Naive thymus-derived CD4-positive, alpha-beta T cell (primary cell): ENCODE data around the gene MYL11. TPM values are rescaled to one million over a fixed set of nuclear protein-coding genes. Genes with fewer than 3 reads are reported as not detected.
"Not testable (repeated sequence)": the region's sequence is repeated elsewhere in the genome, so short reads cannot be mapped to it uniquely, and the experiment has no call there.

Experiments used
- ATAC-seq: fragments of 150-1000 bp; cut with Tn5 transposase; 2 replicates; pipeline ENCODE4 v1.10.0; 2021; ENCODE audit warnings: mild to moderate bottlenecking, moderate library complexity
- CTCF ChIA-PET: fragments of 350-600 bp; sonication (Branson Sonifier 250); formaldehyde crosslinking; loops from one replicate; lab custom pipeline; 2021; ENCODE audit warnings: antibody characterized with exemption; lab: Charles Lee
- POLR2A ChIA-PET: fragments of 350-600 bp; sonication (Branson Sonifier 250); formaldehyde crosslinking; loops from one replicate; lab custom pipeline; 2021; ENCODE audit warnings: antibody characterized with exemption, inconsistent platforms; lab: Charles Lee
- DNase-seq, 9 donors: peaks; one replicate each; pipeline versions ENCODE4 v3.0.0 to v3.0.0-alpha.2; 2020 to 2022; ENCODE audit warnings: mixed read lengths in 1 of 9
- H3K27ac ChIP-seq: one replicate; pipeline ENCODE4 v1.7.0; 2013; ENCODE audit warnings: mild to moderate bottlenecking, low read depth, low read length, moderate library complexity
- H3K27me3 ChIP-seq, 2 donors: one replicate each; pipeline ENCODE4 v1.7.0; 2013; ENCODE audit warnings: low read length in 2 of 2, mild to moderate bottlenecking in 2 of 2, moderate library complexity in 2 of 2; ENCODE audit not compliant: control insufficient read depth in 2 of 2, insufficient read depth in 2 of 2
- H3K36me3 ChIP-seq, 3 experiments: 1 replicate in 2 of 3; 2 replicates in 1 of 3; pipeline ENCODE4 v1.7.0; 2013; ENCODE audit warnings: low read length in 3 of 3, mild to moderate bottlenecking in 3 of 3, moderate library complexity in 1 of 3; ENCODE audit not compliant: insufficient read depth in 3 of 3, control insufficient read depth in 2 of 3
- H3K4me1 ChIP-seq, 2 donors: one replicate each; pipeline ENCODE4 v1.7.0; 2013; ENCODE audit warnings: low read length in 2 of 2, mild to moderate bottlenecking in 2 of 2, moderate library complexity in 1 of 2; ENCODE audit not compliant: control insufficient read depth in 2 of 2, insufficient read depth in 2 of 2
- H3K4me3 ChIP-seq: 2 replicates; pipeline ENCODE4 v1.7.0; 2013; ENCODE audit warnings: mild to moderate bottlenecking, low read length
- H3K9me3 ChIP-seq, 3 experiments: 1 replicate in 2 of 3; 2 replicates in 1 of 3; pipeline ENCODE4 v1.7.0; 2013; ENCODE audit warnings: low read length in 3 of 3; ENCODE audit not compliant: control insufficient read depth in 2 of 3
- H3K27ac Mint-ChIP-seq, 9 donors: one replicate each; pipeline ENCODE4 v1.8.0; 2020 to 2022; ENCODE audit warnings: mixed read lengths in 9 of 9, mild to moderate bottlenecking in 8 of 9, moderate library complexity in 5 of 9, inconsistent platforms in 2 of 9
- H3K27me3 Mint-ChIP-seq, 5 donors: one replicate each; pipeline ENCODE4 v1.8.0; 2021 to 2022; ENCODE audit warnings: mixed read lengths in 5 of 5, mild to moderate bottlenecking in 1 of 5
- H3K36me3 Mint-ChIP-seq, 5 donors: one replicate each; pipeline ENCODE4 v1.8.0; 2020 to 2022; ENCODE audit warnings: mixed read lengths in 5 of 5, mild to moderate bottlenecking in 3 of 5, inconsistent platforms in 1 of 5
- H3K4me1 Mint-ChIP-seq, 7 donors: one replicate each; pipeline ENCODE4 v1.8.0; 2020 to 2022; ENCODE audit warnings: mixed read lengths in 7 of 7, mild to moderate bottlenecking in 3 of 7, inconsistent platforms in 1 of 7
- H3K4me3 Mint-ChIP-seq, 10 donors: one replicate each; pipeline ENCODE4 v1.8.0; 2020 to 2022; ENCODE audit warnings: mild to moderate bottlenecking in 10 of 10, mixed read lengths in 10 of 10, moderate library complexity in 6 of 10, inconsistent platforms in 2 of 10
- H3K9me3 Mint-ChIP-seq, 11 donors: one replicate each; pipeline ENCODE4 v1.8.0; 2020 to 2022; ENCODE audit warnings: mixed read lengths in 11 of 11, mild to moderate bottlenecking in 4 of 11, inconsistent platforms in 1 of 11, moderate library complexity in 1 of 11
- intact Hi-C, 2 donors: fragments of 100-400 bp; cut with micrococcal nuclease; formaldehyde crosslinking; loops; one replicate each; pipeline ENCODE4 v1.15.1; 2023
- polyA plus RNA-seq, 2 donors: library from polyadenylated mRNA; unstranded; fragments of 300-500 nt; fragmentation: Illumina TruSeq; gene quantifications; one replicate each; pipeline ENCODE4 v1.2.3, GENCODE V29; 2021
- total RNA-seq, 6 experiments: library from RNA in 5 of 6; stranded (reverse) in 5 of 6; gene quantifications; 1 replicate in 5 of 6; 2 replicates in 1 of 6; pipeline ENCODE4 v1.2.3 and lab custom pipeline; 2021 to 2026

The MYL11 gene
- total and polyA plus RNA-seq, 7 experiments from 2014 or later: 0.87 to 2.0 (median 1.6) TPM; not detected in 4

- peak overlapping the region in 1 of 10 donors; percentile 18 for H3K4me3 Mint-ChIP-seq
- H3K27me3 ChIP-seq, H3K27ac Mint-ChIP-seq, H3K4me3 ChIP-seq, H3K36me3 ChIP-seq, H3K27ac ChIP-seq, POLR2A ChIA-PET, CTCF ChIA-PET, ATAC-seq, H3K27me3 Mint-ChIP-seq, H3K9me3 Mint-ChIP-seq, H3K4me1 ChIP-seq, H3K9me3 ChIP-seq, DNase-seq, H3K36me3 Mint-ChIP-seq: not testable (repeated sequence)
- intact Hi-C loops: loop anchor here in 1 of 2 donors (10.0 kb wide), 1 partner anchor 244 kb away; the partner anchor contains the start of genes TBX6 and YPEL3
- peaks cover 4 to 20% (median 15%) of the 10 kb centered on the region in 7 donors for H3K4me1 Mint-ChIP-seq
Observed at GRCh38 chr16:30338715-30339114, 35.9 kb upstream of the MYL11 start.

DNA sequence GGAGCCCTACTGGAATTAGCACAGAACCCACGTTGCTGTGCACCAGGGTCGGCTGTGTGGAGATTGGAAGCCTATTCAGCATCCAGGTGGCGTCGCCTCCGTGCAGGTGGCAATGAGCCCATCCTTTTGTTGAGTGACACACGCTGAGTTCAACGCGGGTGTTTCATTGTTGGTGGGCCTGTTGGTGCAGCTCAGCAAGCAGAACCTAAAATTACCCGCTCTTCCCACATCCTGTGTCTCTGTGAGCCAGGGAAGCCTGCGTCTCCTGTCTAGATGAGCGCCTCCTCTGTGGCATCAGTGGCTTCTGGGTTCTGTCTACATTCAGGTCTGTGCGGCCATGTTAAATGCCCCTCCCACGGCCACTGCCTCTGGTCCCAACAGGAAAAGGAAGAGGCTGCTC, 34.0 kb upstream of the MYL11 start:
- no peaks in the 10 kb centered on the region for H3K27me3 Mint-ChIP-seq
- POLR2A ChIA-PET: no interaction called here
- Histone ChIP-seq H3K9me3 (no peaks in the 10 kb centered on the region), H3K27me3 (no peaks in the 10 kb centered on the region), H3K4me3 (no peak overlapping the region), H3K36me3 (no peaks in the 10 kb centered on the region), H3K27ac (no peak overlapping the region), H3K4me1 (peaks cover 4 to 6% of the 10 kb centered on the region in 2 donors)
- peak overlapping the region in 5 of 9 donors; percentile 6 to 74 (median 38) for H3K27ac Mint-ChIP-seq
- H3K4me3 Mint-ChIP-seq: peak overlapping the region in 7 of 10 donors; percentile 3 to 66 (median 31)
- no peaks in the 10 kb centered on the region for H3K36me3 Mint-ChIP-seq
- no peaks in the 10 kb centered on the region for H3K9me3 Mint-ChIP-seq
- DNase-seq (peak in 2 of 9 donors; percentile 15 to 33), ATAC-seq (no peak)
- intact Hi-C loops: no loop called here
- CTCF ChIA-PET: interaction anchor here (0.6 kb wide), 1 partner anchor 301 kb away, joined by 4 read pairs; no protein-coding TSS in a partner anchor
- H3K4me1 Mint-ChIP-seq: peaks cover 4 to 16% (median 11%) of the 10 kb centered on the region in 7 donors

DNA sequence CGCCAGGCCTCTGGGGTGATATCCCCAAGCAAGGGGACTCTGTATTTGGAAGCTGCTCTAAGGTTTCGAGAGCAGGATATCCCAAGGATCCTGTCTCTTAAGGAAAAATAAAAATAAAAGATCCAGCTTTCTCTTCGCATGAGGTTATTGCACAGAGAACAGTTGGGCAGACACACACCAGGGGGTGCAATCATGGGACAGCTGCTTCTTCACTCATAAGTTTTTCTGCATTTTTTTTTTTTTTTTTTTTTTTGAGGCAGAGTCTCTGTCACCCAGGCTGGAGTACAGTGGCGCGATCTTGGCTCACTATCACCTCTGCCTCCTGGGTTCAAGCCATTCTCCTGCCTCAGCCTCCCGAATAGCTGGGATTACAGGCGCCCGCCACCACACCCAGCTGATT, 32.6 kb upstream of the MYL11 start:
- CTCF ChIA-PET: interaction anchor here (1.5 kb wide), 1 partner anchor 68 kb away, joined by 3 read pairs; no protein-coding TSS in a partner anchor
- H3K4me3 Mint-ChIP-seq, H3K4me3 ChIP-seq, H3K27me3 Mint-ChIP-seq, POLR2A ChIA-PET, H3K9me3 ChIP-seq, ATAC-seq, H3K9me3 Mint-ChIP-seq, H3K27ac ChIP-seq, H3K36me3 Mint-ChIP-seq, DNase-seq, intact Hi-C loops, H3K27me3 ChIP-seq, H3K27ac Mint-ChIP-seq, H3K4me1 ChIP-seq, H3K36me3 ChIP-seq: not testable (repeated sequence)
- H3K4me1 Mint-ChIP-seq: peaks cover 0 to 10% (median 5%) of the 10 kb centered on the region in 7 donors

DNA sequence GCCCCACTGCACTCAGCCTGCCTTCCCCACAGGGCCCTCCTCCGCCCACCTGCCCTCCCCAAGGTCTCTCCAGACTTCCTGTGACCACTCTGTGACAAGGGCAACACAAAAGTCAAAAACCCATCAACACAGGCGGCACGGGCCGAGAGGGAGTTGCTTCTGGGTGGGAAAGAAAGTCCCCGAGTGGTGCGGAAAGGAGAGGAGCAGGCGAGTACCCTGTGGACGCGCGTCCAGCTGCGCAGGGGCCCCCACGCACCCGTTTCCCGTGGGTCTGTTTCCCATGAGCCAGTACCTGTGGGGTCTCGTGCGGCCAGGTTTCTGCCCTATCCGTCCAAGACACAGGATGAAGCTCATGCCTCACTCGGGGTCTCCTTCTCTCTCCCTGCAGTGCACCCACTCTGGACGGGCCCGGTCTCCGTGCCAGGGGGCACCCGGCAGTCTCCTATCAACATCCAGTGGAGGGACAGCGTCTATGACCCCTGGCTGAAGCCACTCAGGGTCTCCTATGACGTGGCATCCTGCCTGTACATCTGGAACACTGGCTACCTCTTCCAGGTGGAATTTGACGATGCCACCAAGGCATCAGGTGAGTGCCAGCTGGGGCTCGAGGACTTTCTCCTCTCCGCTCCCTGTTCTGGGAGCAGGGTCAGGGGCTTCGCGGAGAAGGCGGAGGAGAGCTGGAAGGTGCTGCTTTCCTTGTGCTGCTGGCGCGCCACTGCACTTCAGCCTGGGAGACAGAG, 31.7 kb upstream of the MYL11 start:
- Histone ChIP-seq H3K4me1 (no peaks in the 10 kb centered on the region), H3K9me3 (no peaks in the 10 kb centered on the region), H3K36me3 (no peaks in the 10 kb centered on the region), H3K4me3 (no peak overlapping the region), H3K27ac (no peak overlapping the region), H3K27me3 (no peaks in the 10 kb centered on the region)
- Mint-ChIP-seq H3K27me3 (no peaks in the 10 kb centered on the region), H3K27ac (no peak overlapping the region), H3K4me3 (no peak overlapping the region), H3K9me3 (no peaks in the 10 kb centered on the region), H3K36me3 (no peaks in the 10 kb centered on the region), H3K4me1 (peaks cover 0 to 6% (median 5%) of the 10 kb centered on the region in 7 donors)
- ChIA-PET POLR2A (interaction anchor here (0.5 kb wide), 1 partner anchor 269 kb away, joined by 3 read pairs; no protein-coding TSS in a partner anchor), CTCF (interaction anchor here (1.5 kb wide), 1 partner anchor 67 kb away, joined by 3 read pairs; no protein-coding TSS in a partner anchor)
- intact Hi-C loops: no loop called here
- no peak for DNase-seq
- ATAC-seq: no peak

GRCh38 chr16:30343491-30343820, 31.1 kb upstream of the MYL11 start:
- CTCF ChIA-PET, POLR2A ChIA-PET, H3K4me3 ChIP-seq, H3K27ac ChIP-seq, H3K27me3 ChIP-seq, H3K27me3 Mint-ChIP-seq, ATAC-seq, H3K4me1 Mint-ChIP-seq, H3K4me3 Mint-ChIP-seq, intact Hi-C loops, H3K36me3 Mint-ChIP-seq, H3K9me3 Mint-ChIP-seq, H3K36me3 ChIP-seq, H3K9me3 ChIP-seq, H3K4me1 ChIP-seq, H3K27ac Mint-ChIP-seq, DNase-seq: not testable (repeated sequence)

- ATAC-seq (no peak), DNase-seq (peak in 1 of 9 donors; percentile 17)
- no peak overlapping the region for H3K27ac ChIP-seq
- Mint-ChIP-seq H3K4me3 (no peak overlapping the region), H3K9me3 (no peaks in the 10 kb centered on the region), H3K4me1 (peaks cover 0 to 18% (median 4%) of the 10 kb centered on the region in 7 donors), H3K36me3 (peaks cover 0 to 5% (median 4%) of the 10 kb centered on the region in 5 donors), H3K27ac (peak overlapping the region in 4 of 9 donors; percentile 15 to 46 (median 30)), H3K27me3 (no peaks in the 10 kb centered on the region)
- no peaks in the 10 kb centered on the region for H3K9me3 ChIP-seq
- intact Hi-C loops: no loop called here
- H3K4me1 ChIP-seq: no peaks in the 10 kb centered on the region
- H3K36me3 ChIP-seq: peaks cover 0 to 12% (median 3%) of the 10 kb centered on the region in 3 experiments
- H3K27me3 ChIP-seq: no peaks in the 10 kb centered on the region
- ChIA-PET CTCF (no interaction called here), POLR2A (no interaction called here)
- no peak overlapping the region for H3K4me3 ChIP-seq
Observed at GRCh38 chr16:30346286-30346685, 28.3 kb upstream of the MYL11 start.
